Prostate gland (tissue), 2 donors: ENCODE measurements around the gene COL24A1. TPM values are rescaled to one million over a fixed set of nuclear protein-coding genes. Genes with fewer than 3 reads are reported as not detected.

Source experiments
- DNase-seq: peaks from one replicate; pipeline ENCODE4 v3.0.0-alpha.2; 2019; ENCODE audit warnings: low spot score
- H3K27ac ChIP-seq, 2 donors: fragments of 200-600 bp; sonication (generic); 2 replicates each; pipeline ENCODE4 v1.5.1; 2017 to 2019
- H3K27me3 ChIP-seq: fragments of 200-600 bp; sonication (generic); replicated peaks from 2 replicates; pipeline ENCODE4 v1.5.1; 2019; ENCODE audit not compliant: insufficient read depth
- H3K36me3 ChIP-seq, 2 donors: fragments of 200-600 bp; sonication (generic); 1 replicate in 1 of 2; 2 replicates in 1 of 2; pipeline versions ENCODE4 v1.5.1 to v1.8.1; 2017 to 2019
- H3K4me1 ChIP-seq: fragments of 200-600 bp; sonication (generic); replicated peaks from 2 replicates; pipeline ENCODE4 v1.5.1; 2019
- H3K4me3 ChIP-seq, 2 donors: fragments of 200-600 bp; sonication (generic); 2 replicates each; pipeline ENCODE4 v1.5.1; 2017 to 2019
- H3K9me3 ChIP-seq: fragments of 200-600 bp; sonication (generic); 2 replicates; pipeline ENCODE4 v1.5.1; 2017
- POLR2A ChIP-seq: fragments of 450-650 bp; IDR thresholded peaks from one replicate; pipeline ENCODE4 v1.6.1; 2016; ENCODE audit warnings: antibody characterized with exemption, mild to moderate bottlenecking
- POLR2AphosphoS5 ChIP-seq: sonication (generic); formaldehyde crosslinking; IDR thresholded peaks from one replicate; pipeline ENCODE4 v1.6.1; 2017; ENCODE audit warnings: antibody characterized with exemption
- WGBS: methylation state at CpG from one replicate; pipeline ENCODE4 v1.1.5; 2018; 5-methylcytosine and 5-hydroxymethylcytosine counted together
- intact Hi-C: fragments of 100-400 bp; cut with DNase I; formaldehyde crosslinking; loops from one replicate; pipeline ENCODE4 v1.14.2; 2022
- total RNA-seq, 2 donors: library from RNA; depleted of rRNA; stranded (reverse); fragments of >200 nt; gene quantifications; one replicate each; pipeline ENCODE4 v1.1.0, GENCODE V29; 2016
- TF ChIP-seq, protein P1 (sequence below), 4 experiments: fragments of 200-600 bp in 2 of 4; fragments of 450-650 bp in 2 of 4; sonication (generic) in 2 of 4; IDR thresholded peaks; 1 replicate in 3 of 4; 2 replicates in 1 of 4; pipeline ENCODE4 v1.5.1; 2016 to 2019; ENCODE audit warnings: antibody characterized with exemption in 4 of 4, mild to moderate bottlenecking in 2 of 4, moderate library complexity in 2 of 4

The COL24A1 gene
- total RNA-seq, 2 donors from 2014 or later = 0.28 to 0.32 TPM

GRCh38 chr1:86030180-86030579, 126.4 kb downstream of the COL24A1 start:
- no peaks in the 10 kb centered on the region for H3K36me3 ChIP-seq
- WGBS = 94% methylated on average over 1 of the region's 1 CpG
- TF ChIP-seq, protein P1, sequence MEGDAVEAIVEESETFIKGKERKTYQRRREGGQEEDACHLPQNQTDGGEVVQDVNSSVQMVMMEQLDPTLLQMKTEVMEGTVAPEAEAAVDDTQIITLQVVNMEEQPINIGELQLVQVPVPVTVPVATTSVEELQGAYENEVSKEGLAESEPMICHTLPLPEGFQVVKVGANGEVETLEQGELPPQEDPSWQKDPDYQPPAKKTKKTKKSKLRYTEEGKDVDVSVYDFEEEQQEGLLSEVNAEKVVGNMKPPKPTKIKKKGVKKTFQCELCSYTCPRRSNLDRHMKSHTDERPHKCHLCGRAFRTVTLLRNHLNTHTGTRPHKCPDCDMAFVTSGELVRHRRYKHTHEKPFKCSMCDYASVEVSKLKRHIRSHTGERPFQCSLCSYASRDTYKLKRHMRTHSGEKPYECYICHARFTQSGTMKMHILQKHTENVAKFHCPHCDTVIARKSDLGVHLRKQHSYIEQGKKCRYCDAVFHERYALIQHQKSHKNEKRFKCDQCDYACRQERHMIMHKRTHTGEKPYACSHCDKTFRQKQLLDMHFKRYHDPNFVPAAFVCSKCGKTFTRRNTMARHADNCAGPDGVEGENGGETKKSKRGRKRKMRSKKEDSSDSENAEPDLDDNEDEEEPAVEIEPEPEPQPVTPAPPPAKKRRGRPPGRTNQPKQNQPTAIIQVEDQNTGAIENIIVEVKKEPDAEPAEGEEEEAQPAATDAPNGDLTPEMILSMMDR (IDR thresholded peaks at IDR 0.05) = no peak
- TF ChIP-seq POLR2A (no peak), POLR2AphosphoS5 (no peak)
- H3K27ac ChIP-seq = no peak overlapping the region
- no peaks in the 10 kb centered on the region for H3K4me1 ChIP-seq
- intact Hi-C loops = no loop called here
- H3K27me3 ChIP-seq = no peaks in the 10 kb centered on the region
- no peaks in the 10 kb centered on the region for H3K9me3 ChIP-seq
- no peak for DNase-seq
- no peak overlapping the region for H3K4me3 ChIP-seq

- Histone ChIP-seq H3K27ac (no peak overlapping the region), H3K4me3 (no peak overlapping the region), H3K27me3 (no peaks in the 10 kb centered on the region), H3K9me3 (no peaks in the 10 kb centered on the region), H3K4me1 (no peaks in the 10 kb centered on the region), H3K36me3 (no peaks in the 10 kb centered on the region)
- intact Hi-C loops = no loop called here
- TF ChIP-seq, protein P1 (IDR thresholded peaks at IDR 0.05) = peak in 3 of 4 experiments; percentile 48 to 53 (median 51)
- TF ChIP-seq POLR2AphosphoS5 (no peak), POLR2A (no peak)
- 46% methylated on average over 2 of the region's 2 CpGs for WGBS
- DNase-seq = peak; percentile 6
Observed at GRCh38 chr1:86018283-86018923, 138.2 kb downstream of the COL24A1 start.

DNA sequence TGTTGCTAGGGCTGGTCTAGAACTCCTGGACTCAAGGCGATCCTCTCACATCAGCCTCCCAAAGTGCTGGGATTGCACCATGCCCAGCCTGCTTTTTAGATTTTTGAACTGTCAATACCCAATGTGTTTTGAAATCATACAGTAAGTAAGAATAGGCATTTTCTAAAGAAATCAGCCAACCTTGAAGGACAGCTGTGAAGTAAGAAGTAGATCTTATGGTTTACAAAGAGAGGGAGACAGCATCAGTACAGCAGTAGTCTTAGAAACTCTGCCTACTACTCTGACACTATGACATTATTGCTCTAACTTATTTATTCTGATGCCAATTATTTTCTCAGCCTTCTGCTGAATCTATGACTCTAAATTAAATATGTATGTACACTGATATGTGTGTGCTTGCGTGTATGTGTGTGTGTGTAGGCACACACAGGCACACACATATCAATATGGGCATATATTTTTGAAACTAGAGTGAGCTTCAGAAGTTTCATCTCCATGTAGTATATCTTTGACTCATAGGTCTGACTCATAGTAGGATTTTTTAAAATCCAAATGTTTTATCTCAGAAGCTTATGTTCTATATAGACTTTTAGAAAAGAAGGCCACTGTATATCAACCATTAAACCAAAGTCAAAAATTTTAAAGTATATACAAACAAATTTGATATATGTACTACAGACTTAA, 140.4 kb downstream of the COL24A1 start:
- DNase-seq = no peak
- H3K9me3 ChIP-seq = no peaks in the 10 kb centered on the region
- TF ChIP-seq, protein P1 (IDR thresholded peaks at IDR 0.05) = no peak
- no peak for TF ChIP-seq POLR2AphosphoS5
- TF ChIP-seq POLR2A = no peak
- no peak overlapping the region for H3K4me3 ChIP-seq
- H3K4me1 ChIP-seq = no peaks in the 10 kb centered on the region
- H3K27ac ChIP-seq = no peak overlapping the region
- H3K36me3 ChIP-seq = no peaks in the 10 kb centered on the region
- WGBS = 70% methylated on average over 2 of the region's 2 CpGs
- intact Hi-C loops = no loop called here
- H3K27me3 ChIP-seq = no peaks in the 10 kb centered on the region

GRCh38 chr1:86015375-86015774, 141.2 kb downstream of the COL24A1 start:
- no peak for DNase-seq
- WGBS = 100% methylated on average over 1 of the region's 1 CpG
- Histone ChIP-seq H3K36me3 (no peaks in the 10 kb centered on the region), H3K9me3 (no peaks in the 10 kb centered on the region), H3K27me3 (no peaks in the 10 kb centered on the region), H3K4me1 (no peaks in the 10 kb centered on the region), H3K4me3 (no peak overlapping the region), H3K27ac (no peak overlapping the region)
- no peak for TF ChIP-seq POLR2AphosphoS5
- TF ChIP-seq, protein P1 (IDR thresholded peaks at IDR 0.05) = no peak
- intact Hi-C loops = no loop called here

GRCh38 chr1:86000601-86001000, 156.0 kb downstream of the COL24A1 start:
- Histone ChIP-seq H3K27ac (no peak overlapping the region), H3K4me1 (no peaks in the 10 kb centered on the region), H3K4me3 (no peak overlapping the region), H3K36me3 (no peaks in the 10 kb centered on the region), H3K9me3 (no peaks in the 10 kb centered on the region), H3K27me3 (no peaks in the 10 kb centered on the region)
- TF ChIP-seq, protein P1 (IDR thresholded peaks at IDR 0.05) = no peak
- no peak for TF ChIP-seq POLR2A
- no peak for DNase-seq
- 19% methylated on average over 1 of the region's 1 CpG for WGBS
- intact Hi-C loops = no loop called here
